Stimulated activated CD4-positive, alpha-beta T cell treated with anti-CD3 and anti-CD28 coated beads, Interleukin-4, amount 100 ng/mL, for 24 hours (primary cell): ENCODE measurements around the gene ARHGEF11.

Experiments
- DNase-seq: peaks from one replicate; pipeline ENCODE4 v3.0.0-alpha.2; 2020

Gene ARHGEF11

DNA sequence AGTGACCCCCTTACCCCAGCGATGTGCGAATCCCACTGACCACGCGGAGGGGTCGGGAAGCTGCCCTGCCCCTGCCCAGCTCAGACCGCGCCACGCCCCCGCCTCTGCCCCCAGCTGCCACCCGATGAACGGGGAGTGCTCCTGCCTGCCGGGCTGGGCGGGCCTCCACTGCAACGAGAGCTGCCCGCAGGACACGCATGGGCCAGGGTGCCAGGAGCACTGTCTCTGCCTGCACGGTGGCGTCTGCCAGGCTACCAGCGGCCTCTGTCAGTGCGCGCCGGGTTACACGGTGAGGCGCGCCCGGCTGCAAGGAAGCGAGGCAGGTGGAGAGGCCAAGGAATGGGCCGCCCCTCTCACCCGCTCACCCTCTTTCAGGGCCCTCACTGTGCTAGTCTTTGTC, 137.0 kb downstream of the ARHGEF11 start:
- no peak for DNase-seq

GRCh38 chr1:156906206-156906906, 139.2 kb downstream of the ARHGEF11 start:
- DNase-seq = no peak

DNA sequence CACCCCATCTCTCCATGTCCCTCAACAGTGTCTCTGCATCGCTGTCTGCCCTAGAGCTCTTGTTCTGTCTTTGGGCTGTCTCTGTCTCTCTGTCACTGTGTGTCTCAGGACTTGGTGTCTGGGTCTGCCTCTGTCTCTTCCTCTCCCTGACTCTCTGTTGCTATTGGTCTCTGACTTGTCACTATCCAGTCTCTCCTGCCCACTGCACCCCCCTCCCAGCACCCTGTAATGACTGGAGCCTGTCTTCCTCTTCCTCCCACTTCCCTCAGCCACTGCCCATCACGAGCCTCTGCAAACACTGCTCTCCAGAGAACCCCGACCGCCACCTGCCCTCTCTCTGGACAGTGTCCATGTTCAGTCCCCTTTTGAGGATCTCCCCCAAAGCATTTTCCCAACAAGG, 139.9 kb downstream of the ARHGEF11 start:
- no peak for DNase-seq

- no peak for DNase-seq
These were observed 140.4 kb downstream of the ARHGEF11 start for GRCh38 chr1:156905176-156905575.

DNA sequence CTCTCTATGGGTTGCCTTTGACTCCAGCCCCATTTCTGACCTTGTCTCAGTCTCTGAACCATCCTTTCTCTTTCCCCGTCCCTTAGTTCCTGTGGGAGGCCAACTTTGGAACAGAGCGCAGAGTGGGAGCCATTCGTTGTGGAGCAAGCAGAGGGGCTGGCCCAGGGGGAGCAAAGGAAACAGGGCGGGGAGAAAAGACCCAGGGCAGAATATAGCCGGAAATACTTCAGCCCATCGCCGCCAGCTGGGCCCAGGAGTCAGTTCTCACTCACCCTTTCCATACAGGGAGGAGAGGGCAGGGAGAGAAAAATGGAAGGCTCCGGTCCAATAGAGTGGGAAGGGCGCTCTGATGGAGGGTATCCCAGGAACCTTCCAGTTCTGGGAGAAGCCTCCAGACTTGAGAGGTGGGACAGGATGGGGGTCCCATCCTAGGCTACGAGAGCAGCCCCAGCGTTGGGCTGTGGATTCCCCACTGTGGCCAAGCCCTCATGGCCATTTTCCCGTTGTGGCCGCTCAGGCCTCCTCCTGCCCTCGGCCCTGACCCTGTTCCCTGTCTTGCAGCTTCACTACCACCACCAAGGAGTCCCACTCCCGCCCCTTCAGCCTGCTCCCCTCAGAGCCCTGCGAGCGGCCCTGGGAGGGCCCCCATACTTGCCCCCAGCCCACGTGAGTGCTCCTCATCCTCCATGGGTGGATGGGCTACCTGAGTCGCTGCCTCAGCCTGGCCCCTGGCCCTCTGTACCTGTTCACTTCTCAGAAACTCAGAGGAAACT, 141.2 kb downstream of the ARHGEF11 start:
- DNase-seq = no peak

- DNase-seq = no peak
These were observed 142.0 kb downstream of the ARHGEF11 start for GRCh38 chr1:156903328-156904091.

DNA sequence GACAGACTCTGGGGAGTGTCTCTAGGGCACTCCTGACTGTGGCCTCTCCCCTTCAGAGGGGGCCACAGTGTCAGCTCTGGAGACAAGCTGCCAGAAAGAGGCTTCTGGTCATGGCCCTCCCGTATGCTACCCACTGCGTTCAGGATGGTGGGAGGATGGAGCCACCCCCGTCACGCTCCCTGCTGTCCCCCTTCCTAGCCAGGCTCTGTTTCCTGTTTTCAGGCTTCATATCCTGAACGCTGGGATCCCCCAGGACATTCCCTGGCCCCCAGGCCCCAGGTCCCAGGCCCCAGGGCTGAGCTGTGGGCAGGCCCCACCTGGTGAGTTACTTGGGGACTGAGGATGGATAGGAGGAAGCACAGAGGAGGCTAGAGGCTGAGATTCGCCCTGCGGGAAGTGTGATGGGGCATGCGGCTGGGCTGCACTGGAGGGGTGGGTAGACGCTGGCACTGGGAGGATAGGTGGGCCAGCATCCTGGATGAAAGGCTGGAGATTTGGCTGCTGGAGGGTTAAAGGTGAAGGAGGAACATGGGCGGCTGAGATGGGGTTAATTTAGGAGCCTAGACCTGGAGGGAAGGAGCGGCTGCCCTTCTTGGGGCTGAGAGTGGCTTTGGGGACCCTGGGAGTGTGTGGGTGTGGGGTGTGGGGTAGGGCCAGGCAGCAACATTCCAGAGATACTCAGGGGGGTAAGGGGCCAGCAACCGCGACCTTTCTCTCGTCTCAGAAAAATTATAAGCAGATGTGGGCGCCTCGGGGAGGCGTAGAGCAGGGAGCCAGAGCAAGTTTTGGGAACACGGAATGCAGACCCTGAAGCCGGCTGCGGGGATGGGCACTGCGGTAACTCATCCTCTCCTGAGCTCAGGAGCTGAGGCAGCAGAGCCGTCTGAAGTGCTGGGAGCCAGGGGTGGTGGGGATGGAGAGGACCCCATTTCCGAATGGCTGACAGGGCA, 143.3 kb downstream of the ARHGEF11 start:
- DNase-seq = no peak

- no peak for DNase-seq
These were observed 144.0 kb downstream of the ARHGEF11 start for GRCh38 chr1:156901590-156901900.

GRCh38 chr1:156900896-156901589, 144.5 kb downstream of the ARHGEF11 start:
- no peak for DNase-seq

- DNase-seq = no peak
These were observed 145.4 kb downstream of the ARHGEF11 start for GRCh38 chr1:156899956-156900718.

- DNase-seq = no peak
These were observed 146.4 kb downstream of the ARHGEF11 start for GRCh38 chr1:156898971-156899664.

DNA sequence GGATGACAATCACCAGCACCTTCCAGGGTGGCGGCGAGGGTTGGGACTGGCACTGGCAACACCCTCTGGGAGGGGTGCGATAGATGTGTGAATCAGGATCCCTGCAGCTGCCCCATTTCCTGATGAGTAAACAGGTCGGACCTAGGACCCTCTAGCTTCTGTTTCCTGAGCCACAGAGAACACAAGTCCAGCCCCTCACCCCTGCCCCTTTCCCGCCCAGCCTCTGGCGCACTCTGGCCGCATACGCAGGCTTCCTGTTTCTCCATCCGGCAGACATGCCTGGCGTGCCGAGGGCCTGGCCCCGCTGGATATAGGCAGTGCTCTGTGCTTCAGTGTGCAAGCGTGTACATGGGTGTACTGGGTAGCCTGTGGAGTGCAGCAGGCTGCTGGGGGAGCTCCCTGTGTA, 147.4 kb downstream of the ARHGEF11 start:
- DNase-seq = no peak

DNA sequence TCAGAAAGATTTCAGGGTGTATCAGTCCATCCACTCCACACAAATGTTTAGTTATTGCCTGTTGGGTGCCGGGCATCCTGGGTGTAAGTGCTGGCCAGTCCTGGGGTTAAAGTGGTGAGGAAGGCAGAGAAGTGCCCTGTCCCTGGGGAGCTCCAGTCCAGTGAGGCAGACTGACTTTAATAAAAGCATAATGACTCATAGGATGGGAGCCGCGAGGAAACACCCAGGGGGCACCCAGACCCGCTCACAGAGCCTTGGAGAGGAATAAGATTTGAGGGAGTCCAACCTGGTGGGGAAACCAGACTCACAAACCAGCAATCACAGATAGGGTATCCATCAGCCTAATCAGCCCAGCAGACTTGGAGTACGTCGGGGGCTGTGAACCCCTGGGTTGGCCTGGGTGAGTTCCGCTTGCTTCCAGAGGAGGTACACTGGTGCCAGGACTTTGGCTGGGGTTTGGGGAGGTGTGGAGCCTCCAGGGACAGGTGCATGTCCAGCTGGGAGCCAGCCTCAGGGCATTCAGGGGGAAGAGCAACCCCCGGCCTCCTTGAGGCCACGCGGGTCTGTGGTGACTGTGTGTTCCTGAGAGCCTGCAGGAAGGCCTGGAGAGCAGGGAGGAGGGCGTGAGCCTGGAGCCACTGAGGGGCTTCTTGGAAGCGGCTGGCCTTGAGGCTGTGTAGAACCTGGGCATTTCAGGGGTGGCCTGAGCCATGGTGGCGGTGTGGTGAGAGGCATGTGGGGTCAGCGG, 148.3 kb downstream of the ARHGEF11 start:
- DNase-seq = no peak

- DNase-seq = no peak
These were observed 149.0 kb downstream of the ARHGEF11 start for GRCh38 chr1:156896490-156897033.

DNA sequence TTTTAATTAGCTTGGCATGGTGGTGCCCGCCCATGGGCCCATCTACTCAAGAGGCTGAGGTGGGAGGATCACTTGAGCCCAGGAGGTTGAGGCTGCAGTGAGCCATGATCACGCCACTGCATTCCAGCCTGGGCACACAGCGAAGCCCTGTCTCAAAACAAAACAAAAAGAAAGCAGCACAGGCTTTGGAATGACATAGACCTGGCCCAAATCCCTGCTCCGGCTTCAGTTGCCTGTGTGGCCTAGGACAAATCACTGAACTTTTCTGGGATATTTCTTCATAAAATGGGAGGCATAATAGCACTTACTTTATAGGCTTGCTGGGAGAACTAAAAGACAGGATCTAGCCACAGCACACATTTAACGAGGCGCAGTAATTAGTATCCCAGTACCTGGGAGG, 149.6 kb downstream of the ARHGEF11 start:
- DNase-seq = no peak

DNA sequence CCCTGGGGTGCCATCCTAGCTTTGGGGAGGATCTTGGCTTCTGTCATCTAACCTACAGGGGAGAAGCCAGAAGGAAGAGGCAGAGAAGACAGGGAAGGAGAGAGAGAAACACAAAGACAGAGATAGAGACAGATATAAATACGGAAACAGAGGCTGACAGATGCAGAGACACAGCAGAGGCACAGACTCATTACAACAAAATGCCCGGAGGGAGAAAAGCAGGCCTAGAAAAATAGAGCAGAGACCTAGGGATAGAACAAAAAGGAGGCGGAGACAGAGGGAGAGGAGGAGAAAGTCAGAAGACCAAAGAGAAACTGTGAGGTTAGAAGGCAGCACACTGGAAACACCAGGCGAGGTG, 150.1 kb downstream of the ARHGEF11 start:
- no peak for DNase-seq

DNA sequence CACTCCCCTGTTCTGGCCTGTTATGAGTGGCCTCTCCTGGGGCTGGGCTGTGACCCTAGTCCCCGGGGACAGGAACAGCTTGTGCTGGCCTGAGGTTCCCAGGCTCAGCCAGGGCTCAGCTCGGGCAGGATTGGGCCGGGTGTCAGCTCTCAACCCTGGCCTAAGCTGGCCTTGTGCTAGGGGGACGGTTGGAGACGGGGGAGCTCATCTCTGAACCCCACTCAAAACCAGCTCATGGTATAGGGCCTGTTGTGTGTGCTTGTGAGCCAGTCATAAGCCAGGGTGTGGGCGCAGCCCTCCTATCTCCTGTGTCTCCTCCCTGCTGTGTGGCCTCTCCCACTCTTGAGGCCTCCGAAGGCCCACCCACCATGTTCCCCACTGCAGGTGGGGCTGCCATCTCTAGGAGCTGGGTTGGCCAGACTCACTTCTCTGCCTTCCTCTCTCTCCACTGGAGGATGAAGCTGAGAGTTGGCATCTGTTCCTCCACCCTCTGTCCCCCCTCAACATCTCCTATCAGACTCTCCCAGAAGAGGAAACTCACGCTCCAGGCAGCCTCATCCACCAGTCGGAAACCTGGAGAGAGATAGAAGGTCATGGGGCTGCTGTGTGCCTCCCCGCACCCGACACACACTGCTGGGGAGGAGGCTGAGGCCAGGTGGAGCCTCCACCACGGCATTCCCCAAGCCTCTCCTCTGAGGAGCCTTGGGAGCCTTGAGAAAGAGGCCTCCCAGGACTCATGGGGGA, 150.7 kb downstream of the ARHGEF11 start:
- no peak for DNase-seq

- no peak for DNase-seq
These were observed 151.5 kb downstream of the ARHGEF11 start for GRCh38 chr1:156894001-156894400.
